NCI-H1436 treated with DMSO at 0.1 percent for 48 hours (cell line): ENCODE data around the gene PTGFRN.
"Not testable (repeated sequence)": the region's sequence is repeated elsewhere in the genome, so short reads cannot be mapped to it uniquely, and the experiment has no call there.

Experiments
- DNase-seq: peaks from one replicate; lab custom pipeline; 2025; lab: John Stamatoyannopoulos, UW

Gene PTGFRN

GRCh38 chr1:116916533-116917445 lies 7.1 kb downstream of the PTGFRN start:
- no peak for DNase-seq

DNA sequence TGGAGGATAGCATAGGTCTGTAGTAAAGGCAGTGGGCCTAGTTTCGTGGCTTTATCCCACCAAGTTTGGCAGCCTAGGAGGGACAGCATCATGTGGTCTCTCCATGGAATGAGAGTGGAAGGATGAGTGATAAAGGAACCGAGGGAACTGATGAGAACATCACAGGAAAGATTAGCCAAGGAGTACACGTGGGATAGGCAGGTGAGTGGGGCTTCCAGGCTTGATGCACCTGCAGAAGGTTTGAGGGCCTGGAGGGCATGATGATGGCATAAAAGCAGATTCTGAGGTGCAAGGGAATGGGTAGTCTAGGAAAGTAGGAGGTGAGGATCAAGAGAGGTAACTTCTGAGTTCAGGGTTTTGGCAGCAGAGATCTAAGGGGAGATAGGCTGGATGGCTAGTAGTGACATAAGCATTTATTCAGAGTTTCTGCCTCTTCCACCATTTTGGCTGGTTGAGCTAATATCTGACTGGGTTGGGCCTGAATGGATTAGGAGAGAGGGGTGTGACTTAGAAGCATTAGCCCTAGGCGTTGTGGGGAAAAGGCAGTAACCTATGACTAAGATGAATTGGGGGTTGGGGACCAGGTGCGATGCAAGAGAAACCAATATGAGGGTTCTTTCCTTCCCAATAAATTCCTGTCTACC lies 9.1 kb downstream of the PTGFRN start:
- DNase-seq = no peak

- DNase-seq = no peak
Observed at GRCh38 chr1:116919802-116920201, 10.1 kb downstream of the PTGFRN start.

DNA sequence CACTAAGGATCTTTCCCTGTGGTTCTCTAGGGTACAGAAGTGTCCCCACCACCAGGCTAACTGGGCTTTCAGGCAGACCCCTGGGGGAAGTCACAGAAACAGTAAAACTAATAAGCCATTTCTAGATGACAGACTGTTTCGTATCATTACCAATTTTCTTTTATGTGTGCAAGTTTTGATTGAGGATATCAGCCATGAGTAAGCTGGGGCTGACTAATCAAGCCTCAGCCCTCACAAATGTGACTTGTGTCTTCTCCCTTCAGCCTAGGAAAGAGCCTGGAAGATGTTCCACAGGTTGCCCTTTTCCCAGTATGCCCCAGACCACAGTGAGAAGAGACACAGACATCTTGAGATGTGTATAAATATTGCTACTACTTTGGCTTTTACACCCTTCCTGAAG lies 10.5 kb downstream of the PTGFRN start:
- no peak for DNase-seq

DNA sequence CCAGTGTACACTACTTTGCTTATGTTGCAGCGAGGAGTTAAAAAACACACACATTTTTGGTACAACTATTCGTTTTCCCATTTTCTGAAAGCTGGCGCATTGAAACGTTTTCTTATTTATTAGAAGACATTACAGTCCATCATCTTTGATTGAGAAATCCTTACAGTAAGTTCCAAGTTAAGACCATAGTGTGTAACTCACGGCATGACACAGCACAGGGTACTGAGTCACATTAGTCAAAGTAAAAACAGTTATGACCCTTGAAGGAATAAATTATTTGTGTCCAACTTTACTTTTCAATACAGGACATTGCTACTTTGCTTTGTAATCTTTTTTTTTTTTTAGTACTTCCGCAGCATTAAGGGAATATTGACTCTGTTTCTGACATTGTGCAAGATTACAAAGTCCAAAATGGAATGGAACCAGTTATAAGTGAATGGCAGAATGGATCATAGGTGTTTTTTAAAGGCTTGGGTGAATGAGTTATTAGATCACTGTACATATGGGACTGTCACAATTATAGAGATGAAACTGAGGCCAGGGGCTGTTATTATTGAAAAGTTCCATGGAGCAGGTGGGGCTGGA lies 11.7 kb downstream of the PTGFRN start:
- DNase-seq = no peak

GRCh38 chr1:116921937-116922336 lies 12.2 kb downstream of the PTGFRN start:
- DNase-seq = no peak

- DNase-seq = no peak
Observed at GRCh38 chr1:116923421-116923820, 13.7 kb downstream of the PTGFRN start.

GRCh38 chr1:116927049-116927798 lies 17.5 kb downstream of the PTGFRN start:
- no peak for DNase-seq

DNA sequence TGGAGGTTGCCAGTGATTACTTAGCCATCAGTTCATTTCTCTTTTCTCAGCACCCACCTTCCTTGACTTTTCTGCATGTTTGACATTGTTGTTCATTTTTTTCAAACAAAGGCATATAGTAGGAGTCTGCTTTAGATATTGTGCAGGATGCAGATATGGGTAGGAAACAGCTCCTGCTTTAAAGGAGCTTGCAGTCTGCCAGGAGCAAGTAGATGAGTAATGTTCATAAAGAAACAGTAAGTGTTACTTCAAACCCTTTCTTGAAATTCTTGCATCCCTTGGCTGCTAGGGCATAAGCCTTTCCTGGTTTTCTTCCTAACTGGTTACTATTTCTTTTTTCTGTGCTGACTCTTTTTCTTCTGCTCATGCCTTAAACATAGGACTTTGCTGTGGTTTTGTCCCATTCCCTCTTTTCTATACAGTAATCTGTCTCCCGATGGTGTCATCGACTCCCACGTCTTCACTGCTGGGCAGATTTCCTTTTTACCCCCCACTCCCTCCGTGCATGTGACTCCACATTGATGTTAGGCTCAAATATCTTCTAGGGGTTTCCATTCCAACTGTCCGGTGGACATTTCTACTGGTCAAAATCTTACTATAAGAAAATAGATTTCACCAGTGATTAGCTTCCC lies 20.4 kb downstream of the PTGFRN start:
- DNase-seq = no peak

GRCh38 chr1:116931016-116931918 lies 21.6 kb downstream of the PTGFRN start:
- no peak for DNase-seq

DNA sequence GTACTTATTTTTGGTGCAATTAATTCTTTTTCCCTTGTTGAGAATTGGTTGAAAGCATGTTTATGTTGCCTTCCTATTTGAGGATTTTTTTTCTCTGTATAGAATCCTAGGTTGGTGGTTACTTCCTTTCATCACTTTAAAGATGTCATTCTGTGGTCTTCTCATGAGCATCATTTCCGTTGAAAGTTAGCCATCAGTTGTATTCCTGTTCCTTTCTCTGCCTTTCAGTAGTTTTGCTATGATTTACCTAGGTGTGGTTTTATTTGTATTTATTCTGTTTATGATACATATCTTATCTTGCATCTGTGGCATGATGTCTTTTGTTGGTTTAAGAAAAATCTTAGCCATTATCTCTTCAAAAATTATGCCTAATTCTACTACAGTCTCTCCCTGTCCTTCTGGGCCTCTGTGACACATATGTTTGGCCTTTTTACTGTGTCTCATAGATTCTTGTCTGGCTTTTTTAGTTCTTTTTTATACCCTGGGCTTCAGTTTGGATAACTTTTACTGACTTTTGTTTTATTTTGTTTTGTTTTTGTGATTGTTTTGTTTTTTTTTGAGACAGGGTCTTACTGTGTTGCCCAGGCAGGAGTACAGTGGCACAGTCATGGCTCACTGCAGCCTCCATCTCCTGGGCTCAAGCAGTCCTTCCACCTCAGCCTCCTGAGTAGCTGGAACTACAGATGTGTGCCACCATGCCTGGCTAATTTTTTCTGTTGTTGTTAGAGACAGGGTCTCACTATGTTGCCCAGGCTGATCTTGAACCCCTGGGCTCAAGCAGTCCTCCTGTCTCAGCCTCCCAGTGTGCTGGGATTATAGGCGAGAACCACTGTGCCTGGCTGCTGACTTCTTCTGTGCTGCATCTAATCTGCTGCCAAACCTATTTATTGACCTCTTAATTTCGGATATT lies 24.1 kb downstream of the PTGFRN start:
- no peak for DNase-seq

- no peak for DNase-seq
Observed at GRCh38 chr1:116934586-116935207, 25.0 kb downstream of the PTGFRN start.

GRCh38 chr1:116938216-116938615 lies 28.5 kb downstream of the PTGFRN start:
- no peak for DNase-seq

DNA sequence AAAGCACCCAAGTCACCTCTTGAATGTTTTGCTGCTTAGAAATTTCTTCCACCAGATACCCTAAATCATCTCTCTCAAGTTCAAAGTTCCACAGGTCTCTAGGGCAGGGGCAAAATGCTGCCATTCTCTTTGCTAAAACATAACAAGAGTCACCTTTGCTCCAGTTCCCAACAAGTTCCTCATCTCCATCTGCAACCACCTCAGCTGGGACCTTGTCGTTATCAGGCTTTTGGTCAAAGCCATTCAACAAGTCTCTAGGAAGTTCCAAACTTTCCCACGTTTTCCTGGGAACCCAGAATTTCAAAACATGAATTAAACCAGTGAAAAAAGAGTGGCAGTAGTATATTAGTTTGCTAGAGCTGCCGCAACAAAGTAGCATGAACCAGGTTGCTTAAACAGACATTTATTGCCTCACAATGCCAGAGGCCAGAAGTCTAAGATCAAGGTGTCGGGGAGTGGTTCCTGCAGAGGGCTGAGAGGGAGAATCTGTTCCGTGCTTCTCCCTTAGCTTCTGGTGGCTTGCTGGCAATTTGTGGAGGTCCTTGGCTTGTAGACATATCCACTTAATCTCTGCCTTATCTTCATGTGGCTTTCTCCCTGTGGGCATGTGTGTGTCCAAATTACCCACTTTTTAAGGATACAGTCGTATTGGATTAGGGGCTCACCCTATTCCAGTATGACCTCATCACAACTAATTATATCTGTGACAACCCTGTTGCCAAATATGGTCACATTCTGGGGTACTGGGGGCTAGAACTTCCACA lies 30.2 kb downstream of the PTGFRN start:
- DNase-seq = not testable (repeated sequence)

DNA sequence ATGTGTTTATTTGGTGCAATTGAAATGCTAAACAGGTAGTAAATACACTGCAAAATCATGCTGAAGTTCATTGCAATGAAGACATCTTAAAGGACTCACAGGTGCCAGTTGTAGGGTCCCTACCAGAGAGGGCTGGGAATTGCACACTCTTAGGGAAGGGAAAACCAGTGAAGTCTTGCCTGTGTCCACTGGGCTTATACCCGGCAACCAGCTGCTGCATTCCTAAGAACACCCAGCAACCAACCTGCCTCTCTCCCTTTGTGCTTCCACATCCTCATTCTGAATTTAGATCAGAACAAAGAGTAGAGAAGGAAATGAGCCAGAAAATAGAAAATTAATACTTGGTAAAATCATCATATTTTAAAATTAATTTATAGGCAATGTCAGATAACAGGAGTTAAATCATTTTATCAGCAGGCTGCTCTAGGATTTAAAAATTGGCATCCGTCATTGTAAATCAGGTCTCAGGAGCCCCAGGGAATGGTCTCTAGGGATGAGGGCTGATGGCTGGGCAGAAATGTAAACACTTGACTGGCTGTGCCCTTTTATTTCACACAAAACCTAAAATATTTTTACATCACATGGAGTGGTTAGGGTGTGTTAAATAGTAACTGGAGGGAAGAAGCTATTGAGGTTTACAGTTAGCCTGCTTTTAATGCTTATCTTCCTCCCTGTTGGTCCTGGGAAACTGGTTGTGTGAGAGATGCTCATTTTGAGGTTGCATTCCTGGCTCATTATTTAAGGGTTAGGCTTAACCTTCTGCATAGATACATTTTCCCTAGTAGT lies 31.3 kb downstream of the PTGFRN start:
- no peak for DNase-seq

- no peak for DNase-seq
Observed at GRCh38 chr1:116941670-116942069, 32.0 kb downstream of the PTGFRN start.

GRCh38 chr1:116942344-116942743 lies 32.6 kb downstream of the PTGFRN start:
- no peak for DNase-seq

GRCh38 chr1:116943438-116943837 lies 33.7 kb downstream of the PTGFRN start:
- no peak for DNase-seq
